Astrocyte (in vitro differentiated cells and primary cell): ENCODE results near the gene FARS2.

Experiments
- CTCF ChIP-seq: IDR thresholded peaks from 2 replicates; pipeline ENCODE4 v1.5.1; 2011; ENCODE audit warnings: low read depth, mild to moderate bottlenecking, inconsistent platforms, low read length, moderate library complexity; ENCODE audit not compliant: insufficient read depth
- EZH2 ChIP-seq: IDR thresholded peaks from 2 replicates; pipeline ENCODE4 v1.6.1; 2012; ENCODE audit warnings: mild to moderate bottlenecking, low read length, inconsistent platforms; ENCODE audit not compliant: insufficient read depth

- TF ChIP-seq CTCF (no peak), EZH2 (no peak)
Measured at GRCh38 chr6:5763407-5763806, 502.1 kb downstream of the FARS2 start.
